ENCODE data around the gene CNTN4. TPM values are rescaled to one million over a fixed set of nuclear protein-coding genes. Genes with fewer than 3 reads are reported as not detected.

Gene CNTN4
- total RNA-seq, 1 experiment from 2014 or later = 1.6 TPM

DNA sequence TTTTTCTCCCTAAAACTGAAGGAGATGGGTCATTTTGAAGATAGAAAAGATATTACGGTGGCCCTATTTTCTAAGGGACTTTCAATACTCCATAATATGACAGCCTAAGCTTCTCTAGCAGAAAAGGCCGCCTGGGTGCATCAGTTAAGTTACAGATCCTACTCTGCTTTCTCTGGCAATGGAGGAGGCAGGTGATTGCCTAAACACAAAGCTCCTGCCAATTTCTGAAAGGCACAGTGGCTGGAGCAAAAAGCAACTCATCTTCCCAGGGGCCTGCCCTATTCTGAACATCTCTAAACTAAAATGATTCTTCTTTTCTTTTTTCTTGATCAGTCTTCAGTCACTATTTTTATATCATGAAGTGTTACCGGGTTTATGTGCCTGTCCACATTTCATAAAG, 276.7 kb downstream of the CNTN4 start:
- peaks cover 20 to 21% of the 10 kb centered on the region in 2 experiments for H3K4me1 Mint-ChIP-seq
- no peak overlapping the region for H2AK5ac ChIP-seq (ENCODE audit: insufficient read length, low read length)
- H2BK5ac ChIP-seq (ENCODE audit: insufficient read length, low read length) = no peak overlapping the region
- no peak overlapping the region for H3K56ac ChIP-seq (ENCODE audit: insufficient read length, low read depth, low read length)
- H3K27ac Mint-ChIP-seq = no peak overlapping the region
- no peak overlapping the region for H2BK20ac ChIP-seq (ENCODE audit: low read depth, low read length, poor library complexity, severe bottlenecking)
- TF ChIP-seq CTCF (conservative IDR thresholded peaks at IDR 0.05) = no peak
- no peak overlapping the region for H3K23ac ChIP-seq (ENCODE audit: insufficient read length, low read depth, low read length)
- H3K4ac ChIP-seq (ENCODE audit: low read depth, low read length) = no peak overlapping the region
- no peak overlapping the region for H3K27ac ChIP-seq (ENCODE audit: insufficient read length, low read depth, low read length)
- H2BK120ac ChIP-seq (ENCODE audit: low read depth, low read length, poor library complexity, severe bottlenecking) = no peak overlapping the region
- H3K4me2 ChIP-seq (ENCODE audit: insufficient read depth, insufficient read length, low read length) = no peak overlapping the region
- no peak overlapping the region for H3K14ac ChIP-seq (ENCODE audit: insufficient read depth, low read length)
- H3K9ac ChIP-seq (ENCODE audit: extremely low read depth, insufficient read length, low read length) = no peak overlapping the region
- no peaks in the 10 kb centered on the region for H3K79me2 ChIP-seq (ENCODE audit: insufficient read depth, low read length)
- H2AFZ ChIP-seq (ENCODE audit: low read length) = no peak overlapping the region
- H3K27me3 ChIP-seq (ENCODE audit: insufficient read depth, low read length) = no peaks in the 10 kb centered on the region
- H3K27me3 Mint-ChIP-seq (ENCODE audit: low read depth) = no peaks in the 10 kb centered on the region
- no peak overlapping the region for H3K18ac ChIP-seq (ENCODE audit: insufficient read length, low read depth, low read length)
- no peak overlapping the region for H2BK12ac ChIP-seq (ENCODE audit: insufficient read length, low read depth, low read length)
- no peaks in the 10 kb centered on the region for H3K9me3 ChIP-seq (ENCODE audit: control insufficient read depth, low read depth, low read length)
- no peak overlapping the region for H4K91ac ChIP-seq (ENCODE audit: insufficient read length, low read depth, low read length)
- no peaks in the 10 kb centered on the region for H3K9me3 Mint-ChIP-seq
- H3K4me3 Mint-ChIP-seq = no peak overlapping the region
- H3K79me1 ChIP-seq (ENCODE audit: insufficient read depth, low read depth, low read length, poor library complexity, severe bottlenecking) = no peaks in the 10 kb centered on the region
- DNase-seq = no peak
- WGBS (ENCODE audit: extremely low coverage, insufficient read length, low lambda C conversion rate) = no CpG with 5 or more reads among the region's 3 CpGs
- H3K36me3 Mint-ChIP-seq (ENCODE audit: insufficient read depth in 1 of 3, low read depth in 3 of 3) = no peaks in the 10 kb centered on the region
- H4K20me1 ChIP-seq (ENCODE audit: control insufficient read depth, insufficient read depth, insufficient read length) = no peaks in the 10 kb centered on the region
- no peak overlapping the region for H4K5ac ChIP-seq (ENCODE audit: insufficient read length, low read depth, low read length)
- no peaks in the 10 kb centered on the region for H3K23me2 ChIP-seq (ENCODE audit: insufficient read length, low read depth, low read length, poor library complexity, severe bottlenecking)
- no peak overlapping the region for H3T11ph ChIP-seq (ENCODE audit: low read length)
- H3K4me1 ChIP-seq (ENCODE audit: insufficient read depth, low read length) = no peaks in the 10 kb centered on the region
- H2BK15ac ChIP-seq (ENCODE audit: low read depth, low read length) = no peak overlapping the region
- H4K8ac ChIP-seq (replicated peaks; ENCODE audit: insufficient read length, low read depth, low read length) = no peak overlapping the region

Measured in H9 (cell line).